B cell (primary cell): ENCODE data around the gene CBX2.

Experiments
- EZH2 ChIP-seq: IDR thresholded peaks from 2 replicates; pipeline ENCODE4 v1.6.1; 2012; ENCODE audit warnings: borderline replicate concordance, low read depth, mild to moderate bottlenecking, moderate library complexity, low read length; ENCODE audit not compliant: insufficient read depth, poor library complexity, severe bottlenecking
- TF ChIP-seq, protein P1 (sequence below): fragments of 200-600 bp; IDR thresholded peaks from one replicate; pipeline ENCODE4 v1.8.0; 2022; ENCODE audit warnings: antibody characterized with exemption, mild to moderate bottlenecking

DNA sequence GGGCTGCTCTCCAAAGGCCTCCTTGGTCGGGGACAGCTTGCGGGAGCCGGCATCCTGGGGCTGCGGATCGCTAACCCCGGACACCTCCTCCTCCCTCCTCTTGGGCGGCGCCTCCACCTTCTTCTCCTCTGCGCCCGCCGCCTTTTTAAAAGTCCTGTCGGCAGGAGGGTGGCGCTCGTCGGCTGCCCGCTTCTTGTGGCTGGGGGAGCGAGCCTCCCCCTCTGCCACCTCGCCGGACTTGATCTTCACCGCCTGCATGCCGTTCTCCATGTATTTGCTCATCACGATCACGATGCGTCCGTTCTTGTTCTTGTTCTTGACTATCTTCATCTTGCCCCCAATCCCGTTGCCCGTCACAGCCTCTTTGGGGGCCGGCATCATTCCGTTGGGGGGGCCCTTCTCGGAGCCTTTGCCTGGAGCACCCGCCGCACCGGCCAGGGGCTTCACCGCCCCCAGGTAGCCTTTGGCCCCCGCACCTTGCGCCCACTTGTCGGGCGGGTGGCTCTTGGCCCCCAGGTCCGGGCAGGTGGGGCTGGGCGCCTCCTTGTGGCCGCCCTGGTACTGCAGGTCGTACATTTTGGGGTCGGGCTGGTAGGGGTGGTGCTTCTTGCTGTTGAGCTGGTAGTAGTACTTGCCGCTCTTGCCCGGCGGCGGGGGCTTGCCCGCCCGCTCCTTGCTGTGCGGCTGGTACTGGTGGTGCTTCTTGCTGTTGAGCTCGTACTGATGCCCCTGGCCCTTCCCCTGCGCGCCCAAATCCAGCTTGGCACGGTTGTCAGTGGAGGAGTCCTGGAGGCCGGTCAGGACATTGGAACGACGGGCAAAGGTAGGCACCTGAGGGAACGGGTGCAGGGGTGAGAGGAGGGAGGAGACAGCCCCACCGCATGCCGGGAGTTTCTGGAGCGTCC, 56.9 kb downstream of the CBX2 start:
- TF ChIP-seq, protein P1, sequence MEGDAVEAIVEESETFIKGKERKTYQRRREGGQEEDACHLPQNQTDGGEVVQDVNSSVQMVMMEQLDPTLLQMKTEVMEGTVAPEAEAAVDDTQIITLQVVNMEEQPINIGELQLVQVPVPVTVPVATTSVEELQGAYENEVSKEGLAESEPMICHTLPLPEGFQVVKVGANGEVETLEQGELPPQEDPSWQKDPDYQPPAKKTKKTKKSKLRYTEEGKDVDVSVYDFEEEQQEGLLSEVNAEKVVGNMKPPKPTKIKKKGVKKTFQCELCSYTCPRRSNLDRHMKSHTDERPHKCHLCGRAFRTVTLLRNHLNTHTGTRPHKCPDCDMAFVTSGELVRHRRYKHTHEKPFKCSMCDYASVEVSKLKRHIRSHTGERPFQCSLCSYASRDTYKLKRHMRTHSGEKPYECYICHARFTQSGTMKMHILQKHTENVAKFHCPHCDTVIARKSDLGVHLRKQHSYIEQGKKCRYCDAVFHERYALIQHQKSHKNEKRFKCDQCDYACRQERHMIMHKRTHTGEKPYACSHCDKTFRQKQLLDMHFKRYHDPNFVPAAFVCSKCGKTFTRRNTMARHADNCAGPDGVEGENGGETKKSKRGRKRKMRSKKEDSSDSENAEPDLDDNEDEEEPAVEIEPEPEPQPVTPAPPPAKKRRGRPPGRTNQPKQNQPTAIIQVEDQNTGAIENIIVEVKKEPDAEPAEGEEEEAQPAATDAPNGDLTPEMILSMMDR, result peak; percentile 77
- no peak for TF ChIP-seq EZH2
